Left forelimb (tissue), 1 donor: ENCODE data around the gene GIMAP4.
"Not testable (repeated sequence)": the region's sequence is repeated elsewhere in the genome, so short reads cannot be mapped to it uniquely, and the experiment has no call there.

Source experiments
- DNase-seq: peaks from one replicate; pipeline ENCODE4 v3.0.0-alpha.2; 2018; ENCODE audit warnings: low spot score

Gene GIMAP4

GRCh38 chr7:150567169-150567568 lies at the start of gene GIMAP4:
TSS of gene GIMAP4 (plus strand) at chr7:150567390. CDS start at chr7:150569902, 2,512 bp downstream.
- DNase-seq = no peak

GRCh38 chr7:150519310-150519709 lies 47.9 kb upstream of the GIMAP4 start:
- DNase-seq = no peak

GRCh38 chr7:150520145-150520544 lies 47.0 kb upstream of the GIMAP4 start:
- no peak for DNase-seq

GRCh38 chr7:150522931-150523330 lies 44.3 kb upstream of the GIMAP4 start:
- DNase-seq = not testable (repeated sequence)

- no peak for DNase-seq
These were observed 43.2 kb upstream of the GIMAP4 start for GRCh38 chr7:150524018-150524417.

- no peak for DNase-seq
These were observed 35.5 kb upstream of the GIMAP4 start for GRCh38 chr7:150531704-150532103.

GRCh38 chr7:150538259-150538658 lies 28.9 kb upstream of the GIMAP4 start:
- DNase-seq = no peak

- DNase-seq = no peak
These were observed 14.0 kb upstream of the GIMAP4 start for GRCh38 chr7:150553163-150553562.

- DNase-seq = no peak
These were observed 10.6 kb upstream of the GIMAP4 start for GRCh38 chr7:150556521-150557138.

- no peak for DNase-seq
These were observed 6.7 kb upstream of the GIMAP4 start for GRCh38 chr7:150560486-150560885.

GRCh38 chr7:150562919-150563318 lies 4.3 kb upstream of the GIMAP4 start:
- no peak for DNase-seq

GRCh38 chr7:150564006-150564405 lies 3.2 kb upstream of the GIMAP4 start:
- DNase-seq = no peak

- no peak for DNase-seq
These were observed 2.6 kb upstream of the GIMAP4 start for GRCh38 chr7:150564566-150564965.

- DNase-seq = no peak
These were observed 2.0 kb upstream of the GIMAP4 start for GRCh38 chr7:150565239-150565638.

GRCh38 chr7:150566123-150566522 lies 1.1 kb upstream of the GIMAP4 start:
- no peak for DNase-seq

GRCh38 chr7:150566572-150566971 lies 618 bp upstream of the GIMAP4 start:
- DNase-seq = no peak

- DNase-seq = no peak
These were observed 696 bp downstream of the GIMAP4 start for GRCh38 chr7:150567871-150568301.

- DNase-seq = no peak
These were observed 1.5 kb downstream of the GIMAP4 start for GRCh38 chr7:150568714-150569113.

GRCh38 chr7:150569245-150569955 lies 2.2 kb downstream of the GIMAP4 start:
- no peak for DNase-seq

GRCh38 chr7:150570556-150571465 lies 3.6 kb downstream of the GIMAP4 start:
- DNase-seq = no peak

- no peak for DNase-seq
These were observed 5.3 kb downstream of the GIMAP4 start for GRCh38 chr7:150572496-150572895.

GRCh38 chr7:150579979-150580637 lies 12.9 kb downstream of the GIMAP4 start:
- not testable (repeated sequence) for DNase-seq
